Measurements from ENCODE around the gene CCBE1.
"Not testable (repeated sequence)": the region's sequence is repeated elsewhere in the genome, so short reads cannot be mapped to it uniquely, and the experiment has no call there.

The CCBE1 gene

DNA sequence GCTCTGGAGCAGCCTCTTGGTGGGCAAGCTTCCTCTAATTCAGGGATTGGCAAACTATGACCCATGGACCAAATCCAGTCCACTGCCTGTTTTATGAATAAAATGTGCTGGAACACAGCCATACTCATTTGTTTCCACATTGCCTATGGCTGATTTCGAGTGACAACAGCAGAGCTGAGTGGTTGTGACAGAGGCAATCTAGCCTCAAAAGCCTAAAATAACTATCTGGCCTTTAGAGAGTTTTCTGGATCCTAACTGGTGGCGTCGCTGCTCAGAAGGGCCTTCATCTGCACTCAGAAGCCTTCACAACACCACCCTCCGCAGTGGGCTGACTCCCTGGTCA is 147.1 kb downstream of the CCBE1 start:
- no peak for DNase-seq (ENCODE audit: extremely low read depth in 1 of 2, low read depth in 1 of 2)

DNA sequence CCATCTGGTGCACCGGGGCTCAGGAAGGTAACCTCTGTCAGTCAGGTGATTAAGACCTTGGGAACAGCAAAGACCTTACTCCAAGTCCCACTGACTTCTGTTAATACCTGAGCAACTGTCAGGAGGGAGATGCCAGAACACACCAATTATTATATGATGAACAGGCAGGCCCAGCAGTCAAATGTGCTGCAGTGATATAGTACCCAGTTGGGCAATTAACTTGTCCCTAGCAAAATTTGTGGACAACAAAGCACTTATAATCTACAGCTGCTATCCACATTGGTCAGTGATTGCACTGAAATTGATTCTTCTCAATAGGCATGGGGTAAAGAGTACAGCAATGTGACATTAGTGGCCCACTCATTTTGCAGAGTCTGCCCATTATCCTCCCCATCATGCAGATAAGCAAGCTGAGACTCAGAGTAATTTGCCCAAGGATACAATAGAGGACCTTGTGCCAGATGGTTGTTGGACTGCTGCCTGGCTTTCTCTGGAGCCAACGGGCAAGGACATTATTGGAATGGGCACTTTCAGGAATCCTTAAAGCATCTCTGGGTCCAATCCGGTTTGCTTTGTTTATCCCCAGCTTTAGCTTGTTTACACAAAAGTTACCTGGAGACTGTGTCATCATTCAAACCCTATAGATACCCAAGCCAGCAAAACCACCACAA is 147.6 kb downstream of the CCBE1 start:
- DNase-seq (ENCODE audit: extremely low read depth in 1 of 2, low read depth in 1 of 2): no peak

DNA sequence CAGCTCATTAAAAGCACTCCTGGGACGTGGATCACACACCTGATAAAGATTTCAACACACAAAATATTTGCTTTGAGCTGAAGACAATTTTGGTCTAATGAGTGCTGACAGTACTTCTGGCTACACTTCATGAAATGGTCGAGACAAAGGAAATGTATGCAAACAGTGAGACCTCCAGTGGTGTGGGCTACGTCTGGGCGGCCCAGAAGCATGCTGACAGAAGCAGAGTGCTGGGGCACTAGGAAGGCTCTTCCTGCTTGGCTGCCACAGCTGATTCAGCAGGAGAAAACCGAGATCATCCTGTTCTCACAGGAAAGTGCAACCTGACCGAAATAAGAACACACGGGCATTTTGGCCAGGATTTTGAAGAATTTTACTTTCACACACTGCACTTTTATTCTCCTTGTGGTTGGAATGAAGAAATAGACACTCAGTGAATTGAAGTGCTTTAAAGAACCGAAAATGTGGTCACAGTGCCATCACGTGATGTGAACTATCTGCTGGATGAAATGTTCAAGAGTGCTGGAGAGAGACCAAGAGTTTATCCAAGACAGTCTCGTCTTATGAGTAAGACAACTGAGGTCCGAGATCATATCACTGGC is 149.5 kb downstream of the CCBE1 start:
- DNase-seq (ENCODE audit: extremely low read depth in 1 of 2, low read depth in 1 of 2): no peak

DNA sequence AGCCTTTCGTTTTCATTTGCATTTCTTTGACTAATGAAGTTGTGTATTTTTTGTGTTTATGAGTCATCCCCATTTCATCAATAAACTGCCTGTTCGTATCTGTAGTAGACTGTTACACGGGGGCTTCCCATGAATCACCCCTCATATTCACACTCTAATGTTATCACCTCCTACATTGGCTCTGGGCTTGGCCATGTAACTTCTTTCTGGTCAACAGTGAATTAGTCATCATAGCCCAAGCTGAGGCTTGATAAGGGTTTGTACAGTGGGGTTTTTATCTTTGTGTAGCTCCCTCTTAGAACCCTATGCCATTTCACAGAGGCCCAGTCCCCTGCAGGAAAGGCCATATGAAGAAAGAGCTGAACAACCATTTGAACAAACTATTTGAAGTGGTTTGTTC is 151.0 kb downstream of the CCBE1 start:
- no peak for DNase-seq (ENCODE audit: extremely low read depth in 1 of 2, low read depth in 1 of 2)

DNA sequence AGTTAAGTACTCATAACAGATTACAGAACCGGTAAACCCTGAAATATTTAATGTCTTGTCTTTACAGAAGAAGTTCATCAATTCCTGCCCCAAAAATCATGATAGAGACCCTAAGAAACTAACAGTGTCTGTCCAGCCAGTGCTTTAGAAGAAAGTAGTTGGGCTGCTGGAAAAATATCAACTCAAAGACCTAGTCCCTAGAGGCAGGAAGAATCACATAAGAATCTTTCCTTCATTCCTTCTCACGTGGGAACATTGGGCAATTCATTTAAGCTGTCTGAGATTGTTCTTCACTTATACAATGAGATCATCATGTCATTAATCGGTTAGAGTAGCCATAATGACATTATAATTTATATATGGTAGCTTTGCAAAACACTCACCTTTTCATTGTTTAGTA is 156.4 kb downstream of the CCBE1 start:
- DNase-seq (ENCODE audit: extremely low read depth in 1 of 2, low read depth in 1 of 2): no peak

DNA sequence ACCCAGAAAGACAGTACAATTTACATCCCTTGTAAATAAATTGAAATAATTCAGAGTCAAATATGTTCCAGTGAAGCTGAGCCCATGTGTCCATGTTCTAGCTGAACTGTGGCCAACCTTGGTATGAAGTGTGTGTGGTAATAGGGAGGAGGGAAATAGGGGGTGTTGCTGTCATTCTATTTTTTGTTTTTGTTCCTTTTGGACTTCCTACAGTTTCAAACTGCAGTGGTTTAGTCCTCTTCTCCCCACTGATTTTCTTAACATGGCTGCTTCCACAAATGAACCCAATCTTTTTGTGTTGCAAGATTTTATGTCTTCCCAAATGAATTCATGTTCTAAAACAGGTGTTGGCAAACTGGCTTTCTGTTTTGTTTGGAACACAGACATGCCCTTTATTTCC is 156.9 kb downstream of the CCBE1 start:
- DNase-seq (ENCODE audit: extremely low read depth in 1 of 2, low read depth in 1 of 2): no peak

DNA sequence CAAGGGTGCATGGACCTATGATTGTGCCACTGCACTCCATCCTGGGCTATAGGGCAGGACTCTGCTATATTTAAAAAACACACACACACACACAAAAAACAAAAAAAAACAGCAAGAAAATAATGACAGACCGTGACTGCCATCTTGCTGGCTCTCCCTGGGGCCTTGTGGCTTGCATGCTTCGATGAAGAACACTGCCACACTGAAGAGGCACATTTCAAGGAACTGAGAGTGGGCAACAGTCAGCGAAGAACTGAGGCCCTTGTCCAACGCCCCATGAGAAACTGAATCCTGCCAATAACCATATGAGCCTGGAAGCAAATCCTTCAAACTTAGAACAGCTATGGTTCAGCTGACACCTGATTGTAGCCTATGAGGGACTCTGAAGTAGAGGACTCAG is 158.1 kb downstream of the CCBE1 start:
- DNase-seq (ENCODE audit: extremely low read depth in 1 of 2, low read depth in 1 of 2): no peak

DNA sequence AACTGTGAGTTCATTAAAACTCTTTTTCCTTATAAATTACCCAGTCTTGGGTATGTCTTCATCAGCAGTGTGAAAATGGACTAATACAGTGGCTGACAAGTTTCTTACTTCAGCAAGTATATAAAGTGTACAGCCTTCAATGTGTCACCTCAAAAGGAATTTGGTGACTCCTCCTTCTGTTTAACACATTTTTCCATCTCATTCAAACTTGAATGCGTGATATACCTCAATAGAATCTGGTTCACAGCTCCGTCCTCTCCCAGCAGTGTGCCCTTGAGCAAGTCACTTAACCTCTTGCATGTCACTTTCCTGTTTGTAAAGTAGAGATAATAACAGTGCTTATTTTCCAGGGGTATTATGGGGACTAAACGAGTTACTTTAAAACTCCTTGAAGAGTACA is 159.6 kb downstream of the CCBE1 start:
- DNase-seq (ENCODE audit: extremely low read depth in 1 of 2, low read depth in 1 of 2): no peak

DNA sequence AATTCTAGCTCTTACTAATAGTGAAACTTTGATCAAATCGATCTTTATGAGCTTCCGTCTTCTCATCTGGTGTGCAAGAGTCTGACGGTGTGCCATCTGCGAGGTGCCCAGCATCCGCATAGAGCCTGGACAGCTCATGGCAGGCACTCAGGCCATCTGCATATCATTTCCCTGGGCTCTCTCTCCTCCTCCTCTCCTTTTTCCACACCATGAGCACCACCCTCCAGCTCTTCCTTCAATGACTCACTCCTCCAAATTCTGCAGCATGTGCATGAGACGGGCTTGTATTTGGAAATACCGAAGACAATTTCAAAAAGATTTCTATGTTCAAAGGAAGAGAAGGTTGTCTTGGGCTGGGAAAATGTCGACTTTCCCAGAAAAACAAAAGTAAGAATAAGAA is 161.1 kb downstream of the CCBE1 start:
- DNase-seq (ENCODE audit: extremely low read depth in 1 of 2, low read depth in 1 of 2): no peak

DNA sequence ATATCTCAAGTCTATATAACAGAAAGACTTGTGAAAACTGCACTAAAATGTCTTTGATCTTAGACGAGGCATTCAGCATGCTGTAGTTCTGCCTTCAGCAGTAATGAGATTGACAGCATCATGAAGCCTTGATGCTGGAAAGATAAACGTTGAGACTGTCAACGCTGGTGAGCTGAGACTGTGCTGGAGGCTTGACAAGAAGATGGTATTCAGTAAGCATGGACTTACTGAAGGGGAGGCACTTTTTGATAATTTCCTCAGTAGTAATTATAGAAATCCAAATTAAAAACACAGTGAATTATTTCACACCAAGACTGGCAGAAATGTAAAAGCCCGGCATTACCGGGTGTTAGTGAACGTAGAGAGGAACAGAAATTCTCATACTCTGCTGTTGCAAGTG is 162.2 kb downstream of the CCBE1 start:
- DNase-seq (ENCODE audit: extremely low read depth in 1 of 2, low read depth in 1 of 2): no peak

DNA sequence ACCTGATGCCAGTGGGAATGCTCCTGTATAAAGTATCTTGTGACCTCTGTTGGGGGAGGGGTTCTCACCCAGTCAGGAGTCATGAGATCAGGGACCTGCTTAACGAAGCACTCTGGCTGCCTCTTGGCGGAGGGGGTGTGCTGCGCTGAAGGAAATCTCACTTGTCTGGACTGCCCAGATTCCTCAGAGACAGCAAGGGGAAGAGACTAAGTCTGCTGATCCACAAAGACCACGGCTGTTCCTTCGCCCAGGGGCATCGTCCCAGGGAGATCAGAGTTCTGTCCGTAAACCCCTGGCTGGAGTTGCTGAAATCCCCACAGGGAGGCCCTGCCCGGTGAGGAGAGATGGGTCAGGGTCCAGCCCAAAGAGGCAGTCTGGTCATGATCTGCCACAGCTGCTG is 168.4 kb downstream of the CCBE1 start:
- no peak for DNase-seq (ENCODE audit: extremely low read depth in 1 of 2, low read depth in 1 of 2)

DNA sequence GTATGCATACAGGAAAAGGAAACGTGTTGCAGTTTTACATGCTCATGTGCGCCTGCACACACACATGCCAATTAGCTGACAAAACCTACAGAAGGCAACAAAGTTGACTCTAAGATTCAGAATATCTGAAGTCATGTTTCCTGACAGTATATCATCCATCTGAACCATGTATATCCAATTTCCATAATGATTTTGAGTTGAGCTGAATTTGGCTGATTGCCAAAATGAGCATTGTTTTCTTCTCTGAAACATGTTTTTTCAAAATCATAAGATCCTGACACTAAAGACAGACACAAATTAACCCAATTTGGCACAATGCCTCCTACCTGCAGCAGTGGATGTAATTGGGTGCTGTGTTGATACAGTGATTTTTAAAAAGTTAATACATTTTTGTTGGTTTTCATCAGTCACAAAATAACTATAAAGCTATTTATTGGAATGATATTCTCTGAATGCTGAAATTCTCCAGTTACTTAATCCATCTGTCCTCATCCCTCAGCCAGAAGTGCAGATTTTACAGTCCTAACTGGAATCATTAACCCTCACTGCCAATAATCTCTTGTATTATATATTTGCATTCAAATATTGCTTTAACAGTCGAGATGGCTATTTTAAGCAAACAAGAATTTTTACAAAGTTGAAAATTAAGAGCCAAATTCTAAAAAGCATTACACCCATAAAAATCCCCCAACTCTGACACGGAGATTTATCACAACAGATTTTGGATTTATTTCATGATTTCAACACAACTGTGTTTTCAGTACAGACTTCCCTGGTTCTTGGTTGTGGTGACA is 176.5 kb downstream of the CCBE1 start:
- DNase-seq (ENCODE audit: extremely low read depth in 1 of 2, low read depth in 1 of 2): no peak

DNA sequence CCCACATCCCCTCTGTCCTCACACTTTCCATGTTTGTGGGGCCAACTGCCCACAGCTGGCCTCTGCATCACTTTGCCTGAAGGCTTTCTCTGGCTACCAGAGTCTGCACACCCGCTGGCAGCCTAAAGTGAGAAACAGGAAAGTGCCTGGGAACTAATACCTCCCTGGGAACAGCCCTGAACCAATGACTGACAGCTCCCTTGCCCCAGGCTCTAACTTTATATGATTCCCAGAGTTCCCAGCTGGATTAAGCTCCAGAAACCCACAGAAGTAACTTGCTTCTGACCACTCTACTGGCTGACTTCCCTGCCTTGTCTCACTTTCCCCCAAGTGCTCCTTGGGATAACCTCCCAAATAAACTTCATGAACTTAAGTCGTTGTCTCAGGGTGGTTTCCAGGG is 178.5 kb downstream of the CCBE1 start:
- DNase-seq (ENCODE audit: extremely low read depth in 1 of 2, low read depth in 1 of 2): no peak

DNA sequence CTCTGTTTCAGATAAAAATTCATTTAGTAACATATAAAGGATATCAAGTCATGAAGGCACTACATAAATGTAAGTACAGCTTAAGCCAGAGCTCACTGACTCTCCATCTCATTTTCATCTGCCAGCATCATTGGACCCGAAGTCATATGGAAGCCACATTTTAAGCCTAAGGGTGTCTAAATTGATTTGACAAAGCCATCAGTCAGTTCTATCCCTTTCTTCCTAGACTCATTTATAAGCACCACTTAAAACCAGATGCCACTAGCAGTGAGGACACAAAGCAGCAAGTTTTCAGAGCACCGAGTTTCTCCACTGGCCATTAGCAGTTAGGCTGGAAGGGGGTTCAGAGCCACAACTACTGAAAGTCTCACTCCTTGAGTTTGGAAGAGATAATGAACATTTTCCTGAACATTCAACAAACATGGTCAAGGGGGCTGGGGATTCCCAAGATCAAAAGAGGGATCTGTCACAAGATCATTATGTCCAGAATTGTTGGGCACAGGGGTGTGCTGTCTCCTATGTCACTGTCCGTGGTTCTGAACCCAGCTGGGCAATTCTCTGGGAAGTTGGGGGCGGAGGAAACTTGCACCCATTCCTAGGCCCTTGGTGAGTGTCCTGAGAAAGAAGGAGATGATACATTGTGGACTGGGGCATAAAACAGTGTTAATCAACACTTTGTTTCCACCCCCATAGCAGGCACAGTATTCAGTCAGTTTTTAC is 179.6 kb downstream of the CCBE1 start:
- no peak for DNase-seq (ENCODE audit: extremely low read depth in 1 of 2, low read depth in 1 of 2)

DNA sequence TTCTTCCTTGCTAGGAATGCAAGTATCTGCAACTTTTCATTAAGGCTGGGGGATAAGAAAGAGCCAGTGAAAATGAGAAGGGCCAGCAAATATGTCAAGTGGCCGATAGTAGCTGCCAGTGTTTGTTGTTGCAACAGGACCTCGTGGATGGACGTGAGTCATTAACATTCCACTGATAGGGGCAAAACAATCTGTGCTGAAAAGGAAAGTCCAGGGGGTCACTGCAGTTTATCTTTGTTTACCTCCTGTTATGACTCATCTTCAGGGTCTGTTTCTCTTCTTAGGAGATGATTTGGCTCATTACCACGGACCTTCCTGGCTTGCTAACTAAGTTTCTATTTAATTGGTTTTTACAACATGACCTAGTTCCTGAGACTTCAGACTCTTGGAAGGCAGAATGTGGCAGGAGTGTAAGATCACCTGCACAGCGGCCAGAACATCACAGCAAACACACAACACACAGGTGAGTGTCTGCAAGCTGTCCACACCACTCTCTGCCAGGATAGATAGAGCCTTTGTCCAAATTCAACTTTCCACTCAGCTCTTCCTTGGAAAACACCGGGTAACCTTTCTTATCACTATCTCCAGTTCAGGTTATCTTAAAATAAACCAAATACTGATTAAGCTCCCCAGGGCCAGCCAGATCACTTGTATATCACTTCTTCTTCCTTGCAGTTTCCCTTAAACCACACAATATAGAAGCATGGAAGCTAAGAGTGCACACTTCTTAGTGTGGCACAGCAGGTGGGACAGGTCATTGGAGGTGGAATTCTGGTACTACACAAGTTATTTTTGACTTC is 180.7 kb downstream of the CCBE1 start:
- no peak for DNase-seq (ENCODE audit: extremely low read depth in 1 of 2, low read depth in 1 of 2)

DNA sequence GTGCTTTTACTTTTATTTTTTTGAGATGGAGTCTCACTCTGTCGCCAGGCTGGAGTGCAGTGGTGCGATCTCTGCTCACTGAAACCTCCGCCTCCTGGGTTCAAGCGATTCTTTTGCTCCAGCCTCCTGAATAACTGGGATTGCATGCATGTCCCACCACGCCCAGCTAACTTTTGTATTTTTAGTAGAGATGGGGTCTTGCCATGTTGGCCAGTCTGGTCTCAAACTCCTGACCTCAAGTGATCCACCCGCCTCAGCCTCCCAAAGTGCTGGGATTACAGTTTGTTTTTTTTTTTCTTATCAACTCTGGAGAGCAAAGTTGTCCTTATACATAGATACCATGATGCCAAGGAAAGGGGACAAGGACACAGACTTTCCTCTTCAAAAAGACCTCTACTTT is 181.3 kb downstream of the CCBE1 start:
- not testable (repeated sequence) for DNase-seq (ENCODE audit: extremely low read depth in 1 of 2, low read depth in 1 of 2)

DNA sequence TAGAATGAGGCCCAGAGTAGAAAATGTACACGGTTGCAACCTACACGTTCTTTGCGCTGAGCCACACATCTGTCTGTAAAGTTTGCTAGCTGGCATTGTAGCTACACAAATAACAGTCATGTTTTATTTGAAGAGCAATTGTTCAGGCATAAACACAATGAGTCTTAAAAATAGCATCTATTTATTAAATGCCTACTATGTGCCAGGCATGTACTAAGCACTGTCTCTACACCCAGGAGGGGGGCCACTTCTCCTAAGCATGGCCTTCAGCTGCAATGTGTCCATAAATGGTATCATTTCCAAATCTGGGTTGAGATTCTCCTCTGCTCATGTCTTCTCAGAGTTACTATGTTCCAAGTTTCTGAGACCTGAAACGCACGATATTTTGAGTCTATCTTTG is 182.1 kb downstream of the CCBE1 start:
- no peak for DNase-seq (ENCODE audit: extremely low read depth in 1 of 2, low read depth in 1 of 2)

DNA sequence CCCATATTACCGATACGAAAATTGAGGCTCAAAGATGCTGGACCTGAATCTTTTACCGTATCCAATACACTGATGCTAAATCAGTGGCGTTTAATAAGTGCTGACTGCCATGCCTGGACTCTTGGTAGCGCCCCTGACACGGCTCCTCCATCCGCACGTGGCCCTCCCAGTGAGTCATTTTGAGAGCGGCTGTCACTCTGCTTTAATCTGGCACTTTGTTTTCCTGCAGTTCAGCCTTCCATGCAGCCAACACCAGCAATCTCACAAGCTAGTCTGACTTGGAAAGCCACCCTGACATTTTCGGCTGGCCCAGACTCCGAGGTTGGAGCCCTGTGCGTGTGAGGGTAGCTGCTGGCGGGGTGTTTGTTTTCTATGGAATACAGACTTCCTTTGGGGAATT is 183.0 kb downstream of the CCBE1 start:
- DNase-seq (ENCODE audit: extremely low read depth in 1 of 2, low read depth in 1 of 2): no peak

DNA sequence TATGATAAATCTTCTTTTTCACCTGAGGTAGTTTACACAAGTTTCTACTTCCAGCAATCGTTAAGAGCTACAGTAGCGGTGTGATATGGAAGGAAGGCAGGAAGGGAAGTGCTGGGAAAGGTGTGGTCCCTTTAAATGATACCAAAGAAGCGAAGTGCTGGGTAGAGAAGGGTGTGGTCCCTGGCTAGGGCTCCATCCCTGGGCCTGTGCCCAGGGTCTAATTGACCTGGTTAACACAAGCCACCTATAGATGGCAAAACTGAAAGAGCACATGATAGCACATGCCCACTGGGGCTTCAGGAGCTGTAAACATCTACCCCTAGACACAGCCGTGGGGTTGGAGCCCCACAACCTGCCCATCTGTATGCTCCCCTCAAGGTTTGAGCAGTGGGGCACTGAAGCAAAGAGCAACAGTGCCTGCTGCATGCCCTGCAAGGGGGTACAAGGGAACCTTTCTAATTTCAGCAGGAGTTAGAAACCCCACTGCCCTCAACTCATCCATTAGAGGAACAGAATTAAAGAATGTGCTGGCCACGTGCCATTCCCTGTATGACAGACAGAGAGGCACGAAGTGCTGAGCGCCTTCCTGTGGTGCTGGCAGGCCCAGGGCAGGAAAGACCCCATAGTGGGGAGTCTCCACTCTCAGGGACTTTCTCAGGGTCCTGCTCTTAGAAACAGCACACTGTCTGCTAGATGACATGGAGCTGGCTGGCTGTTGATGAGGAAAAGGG is 185.0 kb downstream of the CCBE1 start:
- DNase-seq (ENCODE audit: extremely low read depth in 1 of 2, low read depth in 1 of 2): no peak

Measured in activated CD8-positive, alpha-beta memory T cell treated with anti-CD3 and anti-CD28 coated beads for 1 hour (primary cell).